K562 (cell line): ENCODE results near the gene PA2G4. TPM values are rescaled to one million over a fixed set of nuclear protein-coding genes. Genes with fewer than 3 reads are reported as not detected.

Experiments used
- AFF1 ChIP-seq, 2 experiments: fragments of 450-650 bp; IDR thresholded peaks; 2 replicates each; pipeline ENCODE4 v1.6.1; 2018; ENCODE audit warnings: mild to moderate bottlenecking in 2 of 2, low read depth in 1 of 2; ENCODE audit not compliant: partially characterized antibody in 2 of 2
- CEBPB ChIP-seq: fragments of 450-650 bp; IDR thresholded peaks from 2 replicates; pipeline ENCODE4 v1.6.1; 2016; ENCODE audit warnings: missing genetic modification characterization, missing compliant biosample characterization
- E2F6 ChIP-seq, 2 experiments: IDR thresholded peaks; 2 replicates each; pipeline ENCODE4 v1.6.1; 2011; ENCODE audit warnings: borderline replicate concordance in 1 of 2, control low read depth in 1 of 2, low read depth in 1 of 2, low read length in 1 of 2, mild to moderate bottlenecking in 1 of 2, mixed read lengths in 1 of 2, moderate library complexity in 1 of 2; ENCODE audit not compliant: insufficient read depth in 1 of 2, insufficient read length in 1 of 2, poor library complexity in 1 of 2, severe bottlenecking in 1 of 2; ENCODE audit errors: extremely low read depth in 1 of 2
- GABPB2 ChIP-seq: fragments of 250-450 bp; sonication (Bioruptor Pico); conservative IDR thresholded peaks from 2 replicates; pipeline ENCODE4 v1.5.1; 2021; ENCODE audit warnings: mild to moderate bottlenecking
- GTF2E2 ChIP-seq: fragments of 200-800 bp; sonication (Bioruptor generic); IDR thresholded peaks from 2 replicates; pipeline ENCODE4 v1.6.1; 2016; ENCODE audit warnings: missing genetic modification characterization, missing compliant biosample characterization
- IRF9 ChIP-seq: fragments of 450-650 bp; IDR thresholded peaks from 2 replicates; pipeline ENCODE4 v1.6.1; 2016; ENCODE audit warnings: missing biosample characterization, missing genetic modification characterization
- MNT ChIP-seq, 2 experiments: fragments of 450-650 bp; conservative IDR thresholded peaks; 2 replicates each; pipeline ENCODE4 v1.6.1; 2017; ENCODE audit warnings: mild to moderate bottlenecking in 2 of 2, moderate library complexity in 2 of 2
- MTA2 ChIP-seq: fragments of 450-650 bp; IDR thresholded peaks from 2 replicates; pipeline ENCODE4 v1.6.1; 2016; ENCODE audit warnings: low read depth
- RAD51 ChIP-seq: fragments of 450-650 bp; IDR thresholded peaks from 2 replicates; pipeline ENCODE4 v1.7.1; 2016; ENCODE audit warnings: low read depth, mild to moderate bottlenecking, borderline replicate concordance
- SPI1 ChIP-seq: IDR thresholded peaks from 2 replicates; pipeline ENCODE4 v1.6.1; 2011; ENCODE audit warnings: low read depth, low read length, control low read depth, borderline replicate concordance
- VEZF1 ChIP-seq: fragments of 200-800 bp; sonication (Bioruptor generic); IDR thresholded peaks from 2 replicates; pipeline ENCODE4 v1.6.1; 2017; ENCODE audit warnings: missing genetic modification characterization, missing compliant biosample characterization
- ZEB2 ChIP-seq: fragments of 450-650 bp; IDR thresholded peaks from 2 replicates; pipeline ENCODE4 v1.6.1; 2016
- ZNF507 ChIP-seq: conservative IDR thresholded peaks from 2 replicates; pipeline ENCODE4 v1.6.1; 2017; ENCODE audit warnings: missing genetic modification characterization, missing compliant biosample characterization
- ZNF696 ChIP-seq: fragments of 250-450 bp; sonication (Bioruptor Pico); conservative IDR thresholded peaks from 2 replicates; pipeline ENCODE4 v1.4.0; 2020; ENCODE audit warnings: mild to moderate bottlenecking, moderate library complexity
- ZNF699 ChIP-seq: fragments of 250-450 bp; sonication (Bioruptor Pico); IDR thresholded peaks from 2 replicates; pipeline ENCODE4 v1.8.0; 2021; ENCODE audit warnings: mild to moderate bottlenecking, moderate library complexity; ENCODE audit not compliant: insufficient replicate concordance
- polyA plus RNA-seq, 8 experiments: library from polyadenylated mRNA; depleted of rRNA in 4 of 8; stranded (reverse) in 5 of 8; unstranded in 3 of 8; fragments of >200 nt; fragmentation: Nextera tagmentation in 2 of 8; fragmentation: Illumina TruSeq in 1 of 8; extraction: Ambion mirVana in 2 of 8; extraction: Trizol in 1 of 8; gene quantifications; 2 replicates each; pipeline versions ENCODE4 v1.2.1 to v1.2.3, GENCODE V29; 2011 to 2014; ENCODE audit warnings: inconsistent platforms in 1 of 8, missing spikeins in 1 of 8
- total RNA-seq, 7 experiments: library from RNA; depleted of rRNA in 6 of 7; stranded (reverse); fragments of >200 nt in 6 of 7; fragmentation: Illumina TruSeq in 2 of 7; extraction: Trizol in 2 of 7; gene quantifications; 2 replicates each; pipeline versions ENCODE4 v1.2.1 to v1.2.3, GENCODE V29; 2011 to 2021; ENCODE audit warnings: low replicate concordance in 1 of 7

Gene PA2G4
- total and polyA plus RNA-seq, 9 of the 15 experiments (the other 6 are each of a cell fraction or from before 2014, with no cell fraction given): 230 to 925 (median 638) TPM

GRCh38 chr12:56126732-56127239 lies 22.4 kb downstream of the PA2G4 start (continued):
- TF ChIP-seq E2F6 (IDR thresholded peaks at IDR 0.05; ENCODE audit: borderline replicate concordance in 1 of 2, extremely low read depth in 1 of 2, insufficient read depth in 1 of 2, insufficient read length in 1 of 2, low read depth in 1 of 2, low read length in 1 of 2, poor library complexity in 1 of 2, severe bottlenecking in 1 of 2): no peak
- peak in 1 of 2 experiments; percentile 9; a peak in 1 of 4 replicates for TF ChIP-seq MNT (conservative IDR thresholded peaks at IDR 0.05)
- peak; percentile 87 for TF ChIP-seq SPI1
- peak; percentile 81 for TF ChIP-seq MTA2
- TF ChIP-seq ZNF696 (CRISPR knock-in tag): no peak
- TF ChIP-seq GABPB2: no peak
- peak; percentile 59 for TF ChIP-seq CEBPB (tag)
- TF ChIP-seq ZNF507 (tag): no peak
- peak; percentile 49 for TF ChIP-seq VEZF1 (CRISPR knock-in tag)
- TF ChIP-seq AFF1 (IDR thresholded peaks at IDR 0.05; ENCODE audit: low read depth in 1 of 2, partially characterized antibody in 2 of 2): peak in 1 of 2 experiments; percentile 30
- TF ChIP-seq RAD51: 0 out of 2 replicates have a peak, but pooled peaks have one; percentile 8
- TF ChIP-seq ZNF699 (CRISPR knock-in tag): no peak
- peak; percentile 49; the same call in 1 of the 2 replicates for TF ChIP-seq ZEB2
- 0 out of 2 replicates have a peak, but pooled peaks have one; percentile 2 for TF ChIP-seq IRF9 (tag)
- peak; percentile 81 for TF ChIP-seq GTF2E2
